Fibroblast of skin of left quadriceps (primary cell): Measurements from ENCODE around the gene SLC22A17.

Experiments used
- DNase-seq, 2 experiments: peaks; one replicate each; pipeline ENCODE4 v3.0.0-alpha.2; 2013; ENCODE audit warnings: low read depth in 2 of 2

SLC22A17 gene

GRCh38 chr14:23362200-23362599 lies 9.5 kb upstream of the SLC22A17 start:
- no peak for DNase-seq

- DNase-seq = no peak
Measured at GRCh38 chr14:23361763-23362162, 9.1 kb upstream of the SLC22A17 start.

GRCh38 chr14:23361320-23361719 lies 8.6 kb upstream of the SLC22A17 start:
- no peak for DNase-seq

GRCh38 chr14:23360496-23360895 lies 7.8 kb upstream of the SLC22A17 start:
- DNase-seq = no peak

- no peak for DNase-seq
Measured at GRCh38 chr14:23359722-23360447, 7.2 kb upstream of the SLC22A17 start.

- DNase-seq = no peak
Measured at GRCh38 chr14:23359167-23359626, 6.5 kb upstream of the SLC22A17 start.

- DNase-seq = no peak
Measured at GRCh38 chr14:23358553-23359166, 6.0 kb upstream of the SLC22A17 start.

GRCh38 chr14:23358042-23358441 lies 5.4 kb upstream of the SLC22A17 start:
- DNase-seq = no peak

- no peak for DNase-seq
Measured at GRCh38 chr14:23357261-23357660, 4.6 kb upstream of the SLC22A17 start.

- no peak for DNase-seq
Measured at GRCh38 chr14:23356662-23357061, 4.0 kb upstream of the SLC22A17 start.

GRCh38 chr14:23355871-23356435 lies 3.3 kb upstream of the SLC22A17 start:
- DNase-seq = no peak

- no peak for DNase-seq
Measured at GRCh38 chr14:23354990-23355389, 2.3 kb upstream of the SLC22A17 start.

GRCh38 chr14:23353433-23353780 lies 720 bp upstream of the SLC22A17 start:
- DNase-seq = no peak

- DNase-seq = no peak
Measured at GRCh38 chr14:23351681-23352505, 794 bp downstream of the SLC22A17 start.

GRCh38 chr14:23349156-23349845 lies 3.4 kb downstream of the SLC22A17 start:
- no peak for DNase-seq

GRCh38 chr14:23348297-23348655 lies 4.4 kb downstream of the SLC22A17 start:
- DNase-seq = no peak

GRCh38 chr14:23347406-23348296 lies 5.0 kb downstream of the SLC22A17 start:
- DNase-seq = no peak

- no peak for DNase-seq
Measured at GRCh38 chr14:23346693-23347405, 5.8 kb downstream of the SLC22A17 start.

GRCh38 chr14:23345987-23346692 lies 6.5 kb downstream of the SLC22A17 start:
- no peak for DNase-seq

- DNase-seq = no peak
Measured at GRCh38 chr14:23344481-23344880, 8.2 kb downstream of the SLC22A17 start.
